H4 (cell line): Measurements from ENCODE around the gene CDK14. TPM values are rescaled to one million over a fixed set of nuclear protein-coding genes. Genes with fewer than 3 reads are reported as not detected.

Experiments used
- DNase-seq: peaks from one replicate; pipeline ENCODE4 v3.0.0-alpha.2; 2015; ENCODE audit warnings: low spot score
- total RNA-seq: library from RNA; depleted of rRNA; stranded (reverse); fragments of >200 nt; shearing (Covaris generic); gene quantifications from 2 replicates; pipeline ENCODE4 v1.2.3, GENCODE V29; 2014

Gene CDK14
- total RNA-seq, 1 experiment from 2014 or later, result 14.0 TPM

GRCh38 chr7:90841759-90842429 lies 245.8 kb downstream of the CDK14 start:
- DNase-seq, result no peak

DNA sequence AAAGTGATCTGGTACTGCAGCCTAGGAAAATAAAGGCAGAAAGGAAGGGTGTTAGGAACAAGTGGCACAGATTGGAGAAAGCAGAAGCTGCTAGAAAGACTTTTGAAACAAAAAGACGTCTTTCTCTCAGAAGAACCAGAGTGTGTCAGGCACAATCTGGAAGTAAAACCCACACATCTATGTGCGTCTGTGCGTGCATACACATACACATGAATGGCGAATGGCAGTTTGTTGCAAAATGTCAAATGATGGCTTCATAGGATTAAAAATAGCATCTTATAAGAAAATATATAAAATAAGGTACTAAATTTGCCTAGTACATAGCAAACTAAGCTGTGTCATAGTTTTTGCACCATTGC lies 246.3 kb downstream of the CDK14 start:
- DNase-seq, result no peak

- DNase-seq, result no peak
Observed at GRCh38 chr7:90843472-90843871, 247.4 kb downstream of the CDK14 start.

- DNase-seq, result no peak
Observed at GRCh38 chr7:90844421-90844820, 248.3 kb downstream of the CDK14 start.

DNA sequence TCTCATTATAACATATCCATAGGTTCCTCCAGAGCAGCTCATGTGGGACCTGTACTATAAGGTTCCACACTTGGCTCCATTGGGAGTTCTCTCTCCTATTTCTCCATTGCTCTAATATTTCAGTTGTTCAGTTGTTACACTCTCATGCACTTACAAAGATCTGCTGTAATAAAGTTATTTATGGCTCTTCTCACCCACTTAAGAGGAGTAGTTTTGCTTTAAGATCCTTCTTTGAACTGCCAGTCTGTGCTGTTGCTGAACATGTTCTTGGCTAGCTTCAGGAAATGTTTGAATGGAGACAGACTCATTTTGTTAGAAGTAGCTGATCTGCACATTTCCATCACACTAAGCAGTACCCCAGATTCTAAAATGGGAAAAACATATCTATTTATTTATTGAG lies 250.1 kb downstream of the CDK14 start:
- DNase-seq, result no peak

DNA sequence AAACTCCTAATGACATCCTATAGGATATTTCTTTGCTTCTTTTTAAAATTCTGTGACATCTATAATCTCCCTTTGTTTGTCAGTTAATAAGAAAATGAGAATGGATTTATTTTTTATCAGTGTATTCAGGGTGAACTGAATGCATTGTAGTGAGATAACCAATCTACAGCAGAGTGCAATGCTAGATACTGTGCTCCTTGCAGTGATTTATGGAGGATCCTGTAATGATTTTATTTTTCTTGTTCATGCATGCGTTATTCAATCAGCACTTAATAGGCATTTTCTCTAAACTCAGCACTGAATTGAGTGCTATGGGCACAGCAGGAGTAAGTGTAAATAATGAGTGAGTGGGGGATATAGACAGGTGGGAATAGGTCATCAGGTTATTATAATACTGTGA lies 253.9 kb downstream of the CDK14 start:
- DNase-seq, result no peak

- DNase-seq, result no peak
Observed at GRCh38 chr7:90850471-90850870, 254.3 kb downstream of the CDK14 start.

DNA sequence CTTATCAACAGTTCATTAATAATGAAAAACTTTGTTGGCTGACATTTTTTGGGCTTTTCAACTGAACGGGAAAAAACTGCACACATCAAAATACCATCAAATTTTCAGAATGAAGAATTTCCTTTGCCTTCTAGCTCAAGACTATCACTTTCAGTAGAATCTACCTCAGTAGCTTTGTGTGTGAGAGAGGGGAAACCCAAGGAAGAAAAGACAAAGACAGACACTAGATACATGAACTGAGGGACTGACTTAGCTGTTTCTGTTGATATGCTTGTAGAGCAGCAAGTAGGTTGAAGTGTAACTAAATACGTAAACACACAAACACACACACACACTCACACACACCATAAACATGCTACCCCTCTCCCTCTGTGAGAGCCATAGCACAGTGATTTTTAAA lies 257.1 kb downstream of the CDK14 start:
- DNase-seq, result no peak

DNA sequence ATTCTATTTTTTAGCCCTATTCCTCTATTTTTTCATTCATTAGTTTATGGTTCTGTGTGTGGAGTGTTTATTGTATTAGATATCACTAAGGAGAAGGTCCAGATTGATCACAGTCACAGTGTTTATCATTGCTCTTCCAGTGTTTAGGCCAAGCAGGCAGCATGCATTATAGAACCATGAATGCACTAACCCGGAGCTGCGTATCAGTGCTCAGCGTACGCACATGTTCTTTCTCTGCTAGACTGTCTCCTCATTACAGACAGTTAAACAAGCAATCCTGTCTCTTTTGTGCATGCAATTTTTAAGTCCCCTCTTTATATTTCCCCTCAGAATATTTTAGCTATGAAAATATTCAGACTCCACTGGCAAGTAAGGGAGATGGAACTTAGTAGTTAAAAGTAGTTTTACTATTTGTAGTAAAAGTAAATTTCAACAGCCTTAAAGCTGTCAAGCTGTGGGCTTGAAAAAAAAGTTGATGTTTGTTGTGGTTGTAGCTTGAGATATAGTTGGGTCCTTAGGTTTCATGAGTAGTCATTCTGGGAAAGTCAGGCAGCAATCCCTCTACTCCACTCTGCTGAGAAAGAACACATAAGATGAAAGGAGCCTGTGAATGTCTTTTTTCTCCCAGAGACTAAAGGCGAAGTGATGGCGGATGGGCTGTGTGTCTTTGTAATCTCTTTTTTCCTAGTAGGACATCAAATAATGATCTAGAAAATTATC lies 260.4 kb downstream of the CDK14 start:
- no peak for DNase-seq

- no peak for DNase-seq
Observed at GRCh38 chr7:90857603-90858002, 261.5 kb downstream of the CDK14 start.

GRCh38 chr7:90858546-90858945 lies 262.4 kb downstream of the CDK14 start:
- DNase-seq, result no peak

- no peak for DNase-seq
Observed at GRCh38 chr7:90859521-90859920, 263.4 kb downstream of the CDK14 start.

GRCh38 chr7:90864088-90864487 lies 268.0 kb downstream of the CDK14 start:
- no peak for DNase-seq

DNA sequence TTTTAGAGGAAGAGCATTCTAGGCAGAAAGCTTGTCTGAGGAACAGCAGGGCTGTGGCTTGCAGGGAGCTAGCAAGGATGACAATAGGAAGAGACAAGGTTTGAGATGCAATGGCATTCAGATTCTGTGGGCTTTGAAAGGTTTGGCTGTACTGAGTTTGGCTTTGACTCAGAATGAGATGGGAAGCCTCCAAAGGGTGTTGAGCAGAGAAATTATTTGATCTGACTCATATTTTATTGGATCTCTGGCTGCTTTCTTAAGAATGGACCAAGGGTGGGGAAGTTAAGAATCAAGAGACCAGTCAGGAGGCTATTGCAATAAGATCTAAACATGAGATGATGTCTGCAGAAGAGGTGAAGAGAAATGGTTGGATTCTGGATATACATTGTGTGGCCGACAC lies 273.2 kb downstream of the CDK14 start:
- DNase-seq, result no peak

GRCh38 chr7:90876701-90877100 lies 280.6 kb downstream of the CDK14 start:
- DNase-seq, result no peak

DNA sequence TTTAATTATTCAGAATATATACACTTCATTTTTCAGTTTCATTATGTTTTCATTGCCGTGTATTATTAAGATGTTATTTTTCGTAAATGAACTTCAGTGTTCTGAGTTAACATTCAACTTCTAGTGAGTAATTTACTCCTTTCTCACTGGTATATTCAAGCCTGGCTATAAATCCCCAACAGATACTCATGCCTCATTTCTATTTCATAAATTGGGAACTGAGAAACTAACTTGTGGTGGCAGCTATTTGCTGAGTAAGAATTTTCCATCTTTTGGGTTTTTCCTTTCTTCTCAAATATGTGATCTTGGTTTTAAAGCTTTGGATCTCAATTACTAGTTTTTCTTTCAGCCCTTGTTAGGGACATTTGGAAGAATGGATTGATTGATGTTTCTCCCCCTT lies 281.1 kb downstream of the CDK14 start:
- DNase-seq, result no peak

- no peak for DNase-seq
Observed at GRCh38 chr7:90879924-90880323, 283.8 kb downstream of the CDK14 start.

DNA sequence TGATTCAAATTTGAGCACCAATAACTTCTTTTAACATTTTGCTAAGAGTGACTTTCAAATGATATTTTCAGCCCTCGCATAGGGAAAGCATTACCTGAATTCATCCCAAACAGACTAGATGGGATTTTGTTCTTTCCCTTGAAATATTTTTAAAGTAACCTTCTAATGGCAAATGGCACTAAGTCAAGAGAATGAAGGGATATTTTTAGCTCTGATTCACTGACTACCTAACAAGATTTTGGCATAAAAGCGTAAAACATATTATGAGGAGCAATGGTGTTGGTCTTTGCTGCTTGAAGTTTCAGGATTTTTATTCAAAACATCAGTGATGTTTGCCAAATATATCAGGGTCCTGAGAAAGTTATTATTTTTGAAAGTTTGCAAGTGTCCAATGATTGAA lies 290.3 kb downstream of the CDK14 start:
- DNase-seq, result no peak

DNA sequence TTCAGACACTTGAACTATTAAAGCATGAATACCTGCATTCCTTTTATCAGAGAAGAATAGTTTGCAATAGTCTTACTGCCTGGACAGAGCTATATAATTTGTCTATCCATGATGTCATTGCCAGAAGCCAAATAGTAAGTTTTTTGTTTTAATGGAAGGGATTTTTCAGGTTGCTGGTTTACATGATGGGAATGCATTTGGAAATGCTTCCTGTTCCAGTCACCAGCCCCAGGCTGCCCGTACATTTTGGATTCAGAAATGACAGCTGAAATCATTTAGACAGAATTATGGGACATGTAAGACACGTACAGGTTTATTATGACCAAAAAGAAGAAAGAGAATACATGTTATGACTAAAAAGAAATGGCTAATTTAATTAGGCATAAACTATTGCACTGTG lies 293.1 kb downstream of the CDK14 start:
- DNase-seq, result no peak

DNA sequence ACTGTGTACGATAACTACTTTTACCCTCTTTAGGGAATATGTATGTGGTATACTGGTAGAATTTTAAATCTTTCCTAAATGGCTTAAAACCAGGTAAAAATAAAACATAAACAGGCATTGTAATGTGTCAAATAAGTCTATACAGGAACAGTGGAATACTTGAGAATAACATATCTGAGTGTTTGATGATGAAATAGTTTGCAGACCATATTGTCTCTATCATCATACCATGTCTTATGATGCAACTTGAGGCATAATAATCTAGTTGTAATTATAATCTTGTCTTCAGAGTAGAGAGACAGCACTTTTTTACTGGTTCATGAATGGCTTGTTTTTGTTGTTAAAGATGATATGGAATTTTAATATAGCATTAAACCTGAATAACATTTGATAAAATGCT lies 293.5 kb downstream of the CDK14 start:
- no peak for DNase-seq

DNA sequence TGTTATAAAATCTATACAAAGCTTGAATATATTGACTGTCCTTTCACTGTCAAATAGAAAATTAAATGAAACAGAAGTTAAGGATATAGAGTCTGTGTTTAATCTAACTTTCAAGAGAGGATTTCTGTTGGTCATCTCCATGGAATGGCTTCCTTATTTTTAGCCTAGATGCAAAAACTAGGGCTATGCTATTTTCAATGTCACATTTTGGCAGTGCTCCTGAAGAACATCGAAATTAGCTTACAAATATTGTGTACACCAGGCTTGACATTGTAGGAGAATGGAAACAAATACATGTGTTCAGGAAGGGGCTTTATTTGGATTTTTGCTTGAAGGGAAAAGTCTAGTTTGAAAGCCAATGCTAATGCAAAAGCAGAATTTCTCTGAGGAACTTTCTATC lies 295.4 kb downstream of the CDK14 start:
- no peak for DNase-seq

DNA sequence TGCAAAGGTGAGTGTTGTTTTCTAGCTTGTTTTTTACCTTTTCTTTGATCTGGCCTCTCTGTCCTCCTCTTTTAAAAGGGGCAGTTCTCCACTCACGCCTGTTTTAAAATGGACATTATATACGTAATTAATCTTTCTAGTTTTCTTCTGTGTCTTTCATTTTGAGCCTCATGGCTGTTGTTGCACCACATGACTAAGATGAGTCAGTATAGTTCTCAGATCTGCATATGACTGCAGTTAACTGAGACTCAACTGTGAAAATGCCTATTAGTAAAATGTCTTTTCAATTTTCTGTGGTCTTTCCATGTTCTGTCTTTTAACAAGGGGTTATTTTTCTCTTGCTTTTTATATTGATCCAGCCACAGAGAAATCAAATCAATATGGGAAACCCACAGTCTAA lies 296.1 kb downstream of the CDK14 start:
- DNase-seq, result no peak

DNA sequence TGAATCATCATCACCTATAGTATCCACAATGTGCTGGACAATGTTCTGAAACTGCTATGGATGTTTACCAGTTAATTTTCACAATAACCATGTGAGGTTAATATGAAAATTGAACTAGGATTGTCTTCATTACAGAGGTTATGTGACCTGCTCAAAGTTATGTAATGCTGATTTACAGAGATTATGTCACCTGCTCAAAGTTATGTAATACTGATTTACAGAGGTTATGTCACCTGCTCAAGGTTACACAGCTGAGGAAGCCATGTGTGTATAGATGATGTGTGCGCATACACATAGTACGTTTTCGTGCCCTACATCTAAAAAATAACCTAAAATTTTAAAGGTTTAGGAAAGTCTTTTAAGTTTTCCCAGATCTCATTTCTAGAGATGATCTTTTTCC lies 298.0 kb downstream of the CDK14 start:
- DNase-seq, result no peak

- DNase-seq, result no peak
Observed at GRCh38 chr7:90896458-90896857, 300.3 kb downstream of the CDK14 start.
